DLD1 (cell line): ENCODE measurements around the gene UBE2O.

Experiments used
- in situ Hi-C: cut with HindIII; loops from 2 replicates; pipeline ENCODE4 v1.10.0; 2017; ENCODE audit warnings: low sequenced_read_pairs

Gene UBE2O

DNA sequence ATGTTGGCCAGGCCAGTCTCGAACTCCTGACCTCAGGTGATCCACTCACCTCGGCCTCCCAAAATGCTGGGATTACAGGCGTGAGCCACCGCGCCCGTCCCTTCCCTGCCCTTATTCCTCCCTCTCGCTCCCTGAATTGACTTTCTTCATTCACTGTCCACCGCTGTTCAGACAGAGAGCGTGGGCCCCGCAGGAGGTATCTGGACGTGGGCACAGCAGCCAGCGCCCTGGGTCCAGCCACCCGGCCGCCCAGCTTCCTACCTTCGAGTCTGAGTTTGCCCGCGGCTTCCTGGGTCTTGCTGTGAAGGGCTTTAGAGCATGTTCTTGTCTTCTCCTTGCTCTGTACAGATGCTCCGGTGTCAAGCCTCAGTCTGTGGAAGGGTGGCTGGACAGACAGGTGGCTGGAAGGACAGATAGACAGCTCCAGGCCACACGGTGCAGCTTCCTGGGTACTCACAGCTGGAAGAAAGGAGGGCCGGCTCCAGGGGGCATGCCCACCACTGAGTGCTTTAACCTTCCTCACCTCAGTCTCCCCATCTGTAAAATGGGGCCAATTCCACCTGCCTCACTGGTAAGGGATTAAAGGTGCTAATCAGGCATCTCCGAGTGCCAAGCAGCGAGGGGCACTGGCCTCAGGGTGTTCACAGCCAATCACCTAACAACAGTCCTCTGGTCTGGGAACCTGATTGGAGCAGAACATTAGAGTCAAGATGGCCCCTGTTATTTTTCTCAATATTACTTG lies 34.7 kb upstream of the UBE2O start:
- in situ Hi-C loops = no loop called here

- in situ Hi-C loops = no loop called here
Measured at GRCh38 chr17:76485569-76485968, 32.6 kb upstream of the UBE2O start.

GRCh38 chr17:76484228-76484725 lies 31.3 kb upstream of the UBE2O start:
- in situ Hi-C loops = no loop called here

DNA sequence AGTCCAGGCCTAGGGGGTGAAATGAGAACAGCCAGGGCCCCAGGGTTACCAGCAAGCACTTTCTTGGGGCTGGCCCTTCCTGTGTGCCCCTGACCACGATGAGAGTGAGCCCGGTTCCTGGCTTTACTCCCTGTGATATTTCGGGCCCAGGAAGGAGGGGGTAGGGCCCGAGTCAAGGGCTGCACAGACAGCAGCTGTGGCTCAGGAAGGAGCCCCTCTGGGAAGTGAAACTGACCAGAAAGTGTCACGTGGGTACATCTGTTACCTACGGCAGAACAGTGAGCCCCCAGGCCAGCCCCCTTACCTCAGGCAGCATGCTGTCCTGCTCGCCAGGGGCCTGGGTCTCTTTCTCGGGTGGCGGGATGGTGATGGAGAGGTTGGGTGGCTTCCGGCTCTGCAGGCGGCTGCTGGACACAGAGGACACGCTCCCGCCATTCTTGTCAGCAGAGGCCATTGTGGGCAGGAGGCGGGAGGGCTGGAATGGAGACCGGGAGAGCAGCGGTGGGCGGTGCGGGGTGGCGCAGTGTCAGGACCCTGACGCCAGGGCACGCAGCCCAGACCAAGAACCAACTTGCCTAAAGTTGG lies 28.2 kb upstream of the UBE2O start:
- in situ Hi-C loops = no loop called here

GRCh38 chr17:76480632-76481031 lies 27.7 kb upstream of the UBE2O start:
- in situ Hi-C loops = no loop called here

DNA sequence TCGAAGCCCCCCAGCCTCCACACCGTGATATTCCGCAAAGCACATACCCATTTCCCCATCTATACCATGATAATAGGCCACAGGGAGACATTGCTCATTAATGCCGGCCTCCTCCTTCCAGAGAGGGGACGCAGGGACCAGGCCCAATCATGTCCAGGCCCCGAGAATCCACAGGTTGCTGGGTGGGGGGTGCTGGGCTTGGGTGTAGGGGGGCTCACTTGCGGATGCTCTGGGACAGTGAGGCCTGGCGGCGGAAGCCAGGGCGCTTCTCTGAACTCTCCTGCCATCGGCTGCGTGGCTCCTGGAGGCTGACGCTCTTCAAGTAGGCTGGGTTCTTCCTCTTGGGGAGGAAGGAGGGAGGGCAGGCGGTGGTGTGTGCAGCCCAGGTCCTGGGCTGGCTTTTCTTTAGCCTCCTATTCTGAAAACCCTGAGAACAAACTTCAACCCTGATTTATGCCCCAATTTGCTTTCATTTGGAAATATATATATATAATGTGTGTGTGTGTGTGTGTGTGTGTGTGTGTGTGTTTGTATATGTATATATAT lies 26.6 kb upstream of the UBE2O start:
- in situ Hi-C loops = no loop called here

GRCh38 chr17:76478730-76479514 lies 26.0 kb upstream of the UBE2O start:
- in situ Hi-C loops = no loop called here

DNA sequence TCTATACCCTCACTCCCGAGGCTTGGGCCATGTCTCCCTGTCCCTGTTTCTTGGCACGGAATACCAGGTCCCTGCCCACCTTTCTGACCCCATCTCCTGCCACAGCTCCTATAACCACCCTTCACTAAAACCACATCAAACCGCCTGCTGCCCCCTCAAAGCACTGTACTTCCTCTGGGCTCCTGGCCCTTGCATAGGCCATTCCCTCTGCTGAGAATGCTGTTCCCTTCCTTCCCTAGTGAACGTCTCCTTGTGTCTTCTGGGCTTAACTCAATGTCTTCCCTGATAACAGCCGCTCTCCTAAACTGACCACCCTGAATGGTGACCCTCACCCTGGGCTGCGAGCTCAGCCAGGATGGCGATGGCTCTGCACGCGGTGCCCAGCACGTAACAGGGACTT lies 25.1 kb upstream of the UBE2O start:
- in situ Hi-C loops = no loop called here

DNA sequence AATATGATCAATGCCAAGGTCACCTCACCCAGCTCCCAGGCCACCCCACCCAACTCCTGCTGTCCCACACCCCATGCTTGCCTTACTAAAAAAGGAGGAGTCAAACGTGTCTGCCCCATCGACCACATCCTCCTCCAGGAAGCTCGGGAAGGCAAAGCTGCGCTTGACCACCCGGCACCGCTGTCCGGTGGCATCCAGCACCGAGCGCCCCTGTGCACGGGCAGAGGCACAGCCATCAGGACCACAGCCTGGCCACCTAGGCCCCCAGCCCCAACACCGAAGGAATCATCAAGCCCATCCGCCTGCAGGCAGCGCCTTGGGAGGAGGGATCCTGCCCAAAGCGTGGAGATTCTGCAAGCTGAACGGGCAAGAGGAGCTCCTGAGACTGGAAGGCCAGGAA lies 24.6 kb upstream of the UBE2O start:
- in situ Hi-C loops = no loop called here

GRCh38 chr17:76476736-76477135 lies 23.8 kb upstream of the UBE2O start:
- in situ Hi-C loops = no loop called here

- in situ Hi-C loops = no loop called here
Measured at GRCh38 chr17:76475302-76475701, 22.4 kb upstream of the UBE2O start.

GRCh38 chr17:76474894-76475293 lies 21.9 kb upstream of the UBE2O start:
- in situ Hi-C loops = no loop called here

DNA sequence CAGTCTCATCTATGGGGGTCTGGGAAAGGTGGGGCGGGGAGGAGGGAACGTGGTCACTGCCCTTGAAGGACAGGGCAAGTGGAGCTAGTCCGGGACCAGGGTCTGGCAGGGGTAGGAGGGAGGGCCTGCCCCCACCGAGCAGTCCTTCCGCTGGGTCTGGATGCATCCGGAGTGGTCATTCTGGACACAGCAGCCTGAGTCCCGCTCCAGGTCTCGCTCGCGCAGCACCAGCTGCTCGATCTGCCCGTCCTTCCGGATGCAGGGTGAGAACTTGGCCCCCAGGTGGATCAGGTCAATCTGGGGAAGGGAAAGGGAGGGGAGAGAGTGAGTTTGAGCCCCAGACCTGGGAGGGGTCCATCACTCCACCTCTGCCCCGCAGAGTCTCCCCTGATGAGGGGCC lies 21.3 kb upstream of the UBE2O start:
- in situ Hi-C loops = no loop called here

- in situ Hi-C loops = no loop called here
Measured at GRCh38 chr17:76473541-76473985, 20.6 kb upstream of the UBE2O start.

- in situ Hi-C loops = no loop called here
Measured at GRCh38 chr17:76472726-76473125, 19.8 kb upstream of the UBE2O start.

GRCh38 chr17:76472258-76472645 lies 19.3 kb upstream of the UBE2O start:
- in situ Hi-C loops = no loop called here

DNA sequence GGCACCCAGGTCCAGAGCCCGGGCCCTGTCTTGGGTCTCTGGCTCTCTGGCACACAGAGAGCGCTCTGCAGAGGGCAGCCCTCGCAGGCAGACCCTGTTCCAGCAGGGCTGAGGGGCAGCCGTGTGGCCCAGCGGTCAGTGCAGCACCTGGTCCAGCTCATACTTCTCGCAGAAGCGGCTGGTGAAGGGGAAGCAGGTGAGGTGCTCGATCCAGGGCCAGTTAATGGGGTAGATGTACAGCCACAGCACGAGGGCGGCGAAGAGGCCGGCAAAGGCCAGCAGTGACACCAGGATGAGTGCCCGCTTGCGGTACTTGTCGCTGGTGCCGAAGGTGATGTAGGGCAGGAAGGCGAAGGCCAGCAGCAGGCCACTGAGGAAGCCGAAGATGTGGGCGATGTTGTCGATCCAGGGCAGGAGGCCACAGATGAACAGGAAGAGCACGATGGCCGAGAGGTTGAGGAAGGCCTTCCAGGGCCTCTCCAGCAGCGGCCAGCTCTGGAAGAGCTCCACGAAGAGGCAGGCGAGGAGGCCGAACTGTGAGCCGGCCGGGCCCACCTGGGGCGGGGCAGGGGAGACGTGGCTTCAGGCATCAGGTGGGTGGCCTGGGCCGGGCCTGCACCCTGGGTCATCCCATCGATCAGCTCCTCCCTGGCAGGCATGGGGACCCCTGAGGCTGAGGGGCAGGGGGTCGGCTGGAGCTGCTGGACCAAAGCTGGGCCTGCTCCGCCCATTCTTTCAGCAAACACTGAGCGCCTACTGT lies 18.7 kb upstream of the UBE2O start:
- in situ Hi-C loops = no loop called here

DNA sequence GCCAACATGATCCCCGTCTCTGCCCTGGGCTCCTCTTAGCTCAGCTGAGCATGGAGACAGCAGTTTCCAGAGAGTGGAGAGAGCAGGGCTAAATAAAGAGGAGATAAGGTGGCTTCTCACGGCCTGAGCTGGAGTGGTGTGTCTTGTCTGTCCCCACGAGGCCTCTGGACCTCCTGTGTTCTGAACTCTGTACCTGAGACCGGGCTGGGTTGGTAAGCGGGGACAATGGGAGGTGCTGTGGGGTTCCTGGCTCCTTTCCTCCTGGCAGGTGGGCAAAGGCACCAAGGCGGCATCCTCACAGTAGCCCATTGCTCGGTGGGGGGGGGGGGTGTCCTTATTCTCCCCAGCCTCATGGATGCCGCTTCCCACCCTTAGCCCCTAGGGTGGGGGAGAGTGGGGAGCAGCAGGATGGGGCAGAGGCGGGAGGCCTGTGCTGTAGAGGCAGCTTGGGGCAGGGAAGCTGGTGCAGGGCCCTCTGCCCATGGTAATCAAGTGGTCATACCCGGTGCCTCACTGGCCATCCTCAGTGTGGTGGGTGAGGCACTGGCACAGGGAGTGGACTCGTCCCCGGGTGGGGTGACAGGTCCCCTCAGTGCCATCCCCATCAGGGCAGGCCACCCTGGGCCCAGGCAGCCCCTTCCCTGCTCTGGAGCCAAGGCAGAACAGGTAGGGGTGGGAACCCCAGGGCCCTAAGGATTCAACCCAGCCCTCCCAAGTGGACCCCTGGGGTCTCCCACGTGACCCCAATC lies 17.2 kb upstream of the UBE2O start:
- in situ Hi-C loops = no loop called here

DNA sequence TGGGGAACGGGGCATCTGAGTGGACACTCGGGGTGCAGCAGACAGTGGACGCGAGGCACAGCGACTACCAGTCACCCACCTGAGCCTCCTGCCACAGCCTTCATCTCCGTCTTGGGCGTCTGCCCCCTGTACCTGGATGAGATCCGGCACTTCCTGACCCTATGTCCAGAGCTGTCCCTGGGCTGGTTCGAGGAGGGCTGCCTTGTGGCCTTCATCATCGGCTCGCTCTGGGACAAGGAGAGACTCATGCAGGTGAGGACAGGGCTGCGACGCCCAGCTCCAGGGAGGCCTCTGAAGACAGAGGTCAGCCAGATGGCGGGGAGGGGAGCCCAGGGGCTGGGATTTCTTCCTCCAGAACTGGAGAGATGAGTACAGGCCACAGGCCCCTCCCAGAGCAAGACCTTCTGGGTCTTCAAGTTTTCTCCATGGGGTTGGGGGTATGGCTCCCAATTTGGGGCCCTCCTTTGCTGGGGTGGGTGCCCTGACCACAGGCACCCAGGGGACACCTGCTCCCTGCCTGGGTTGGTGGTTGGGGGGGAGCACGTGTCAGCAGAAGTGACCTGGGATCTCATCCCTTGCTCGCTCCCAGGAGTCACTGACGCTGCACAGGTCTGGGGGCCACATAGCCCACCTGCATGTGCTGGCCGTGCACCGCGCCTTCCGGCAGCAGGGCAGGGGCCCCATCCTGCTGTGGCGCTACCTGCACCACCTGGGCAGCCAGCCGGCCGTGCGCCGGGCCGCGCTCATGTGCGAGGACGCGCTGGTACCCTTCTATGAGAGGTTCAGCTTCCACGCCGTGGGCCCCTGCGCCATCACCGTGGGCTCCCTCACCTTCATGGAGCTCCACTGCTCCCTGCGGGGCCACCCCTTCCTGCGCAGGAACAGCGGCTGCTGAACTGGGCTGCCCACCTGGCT lies 16.4 kb upstream of the UBE2O start:
- in situ Hi-C loops = no loop called here
